ENCODE measurements around the gene SLC49A4.

Gene SLC49A4

DNA sequence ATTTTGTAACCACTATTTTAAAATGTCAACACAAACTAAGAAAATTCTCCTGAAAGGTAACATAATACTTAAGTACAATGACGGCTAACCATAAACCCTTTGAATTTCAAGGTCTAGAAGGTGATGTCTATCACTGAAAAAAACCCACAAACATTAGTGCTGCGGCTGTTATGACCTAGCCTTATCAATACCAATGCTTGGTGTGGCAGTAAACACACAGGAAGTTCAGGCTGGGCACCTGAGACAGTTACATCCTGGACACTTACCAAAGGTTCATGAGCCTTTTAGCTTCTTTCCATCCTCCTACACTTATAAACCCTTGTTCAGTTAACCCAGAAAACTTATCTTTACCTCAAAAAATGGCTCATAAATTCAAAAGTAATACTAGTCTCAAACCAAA lies 7.0 kb upstream of the SLC49A4 start:
- TF ChIP-seq, protein P1, sequence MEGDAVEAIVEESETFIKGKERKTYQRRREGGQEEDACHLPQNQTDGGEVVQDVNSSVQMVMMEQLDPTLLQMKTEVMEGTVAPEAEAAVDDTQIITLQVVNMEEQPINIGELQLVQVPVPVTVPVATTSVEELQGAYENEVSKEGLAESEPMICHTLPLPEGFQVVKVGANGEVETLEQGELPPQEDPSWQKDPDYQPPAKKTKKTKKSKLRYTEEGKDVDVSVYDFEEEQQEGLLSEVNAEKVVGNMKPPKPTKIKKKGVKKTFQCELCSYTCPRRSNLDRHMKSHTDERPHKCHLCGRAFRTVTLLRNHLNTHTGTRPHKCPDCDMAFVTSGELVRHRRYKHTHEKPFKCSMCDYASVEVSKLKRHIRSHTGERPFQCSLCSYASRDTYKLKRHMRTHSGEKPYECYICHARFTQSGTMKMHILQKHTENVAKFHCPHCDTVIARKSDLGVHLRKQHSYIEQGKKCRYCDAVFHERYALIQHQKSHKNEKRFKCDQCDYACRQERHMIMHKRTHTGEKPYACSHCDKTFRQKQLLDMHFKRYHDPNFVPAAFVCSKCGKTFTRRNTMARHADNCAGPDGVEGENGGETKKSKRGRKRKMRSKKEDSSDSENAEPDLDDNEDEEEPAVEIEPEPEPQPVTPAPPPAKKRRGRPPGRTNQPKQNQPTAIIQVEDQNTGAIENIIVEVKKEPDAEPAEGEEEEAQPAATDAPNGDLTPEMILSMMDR (conservative IDR thresholded peaks at IDR 0.05): no peak
- no peak overlapping the region for H3K27ac ChIP-seq

DNA sequence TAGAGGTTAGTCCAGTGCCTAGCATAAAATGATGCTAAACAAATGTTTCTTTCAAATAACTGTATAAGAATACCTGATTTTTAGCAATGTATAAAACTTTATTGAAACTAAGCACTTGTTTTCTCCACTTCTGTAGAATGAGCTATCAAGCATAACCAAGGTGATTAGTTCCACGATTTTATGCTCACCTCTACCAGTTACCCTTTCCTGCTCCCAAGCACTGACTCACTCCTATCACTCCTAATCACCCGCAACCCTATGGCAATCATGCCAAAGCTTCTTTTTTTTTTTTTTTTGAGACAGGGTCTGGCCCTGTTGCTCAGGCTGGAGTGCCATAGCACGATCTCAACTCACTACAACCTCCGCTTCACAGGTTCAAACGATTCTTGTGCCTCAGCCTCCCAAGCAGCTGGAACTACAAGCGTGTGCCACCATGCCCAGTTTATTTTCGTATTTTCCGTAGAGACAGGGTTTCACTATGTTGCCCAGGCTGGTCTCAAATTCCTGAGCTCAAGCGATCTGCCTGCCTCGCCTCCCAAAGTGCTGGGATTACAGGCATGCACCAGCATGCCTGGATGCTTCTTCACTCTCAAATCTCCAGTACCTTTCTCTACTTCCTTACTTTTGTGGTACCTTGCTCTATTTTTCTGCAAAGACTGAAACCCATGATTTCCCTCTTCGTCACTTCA lies 5.1 kb upstream of the SLC49A4 start:
- TF ChIP-seq, protein P1 (conservative IDR thresholded peaks at IDR 0.05): no peak
- H3K27ac ChIP-seq: no peak overlapping the region

DNA sequence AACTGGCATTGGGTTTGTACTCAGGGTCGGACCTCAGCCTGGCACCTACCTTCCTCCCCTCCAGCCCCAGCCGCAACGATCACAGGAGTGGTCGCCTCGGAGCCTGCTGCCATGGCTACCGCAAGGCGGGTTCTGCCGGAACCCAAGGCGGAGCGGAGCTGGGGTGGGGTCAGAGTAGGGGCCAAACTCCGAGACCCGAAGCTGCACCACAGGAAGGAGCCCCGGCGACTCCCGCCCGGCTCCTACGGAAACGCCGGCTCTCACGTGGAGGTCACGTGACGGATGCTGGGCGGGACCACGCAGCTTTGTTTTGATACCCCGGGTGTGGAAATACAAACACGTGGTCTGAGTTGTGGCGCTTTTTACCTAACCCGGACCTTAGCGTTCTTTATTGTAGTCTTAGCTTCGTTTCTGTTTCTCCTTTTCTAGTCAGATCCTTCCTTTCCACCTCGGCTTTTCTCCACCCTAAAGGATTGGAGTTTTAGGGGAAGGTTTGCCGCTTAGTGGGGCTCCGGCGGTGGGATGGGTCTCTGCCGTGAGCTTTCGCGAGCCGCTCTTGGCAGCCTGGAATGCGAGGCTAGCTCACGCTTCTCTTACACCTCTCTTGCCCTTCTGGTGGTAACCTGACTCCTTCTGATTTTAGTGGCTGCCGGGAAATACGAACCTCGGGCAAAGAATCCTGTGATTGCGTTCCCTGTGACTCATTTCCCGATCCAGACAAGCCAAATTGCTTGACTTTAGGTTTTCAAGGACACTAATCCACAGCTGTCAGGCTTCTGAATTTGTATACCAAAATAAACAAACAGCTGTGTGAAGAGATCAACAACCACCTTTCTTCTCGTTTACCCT lies 1.1 kb upstream of the SLC49A4 start, which contains the start of gene HSPBAP1:
HSPBAP1 (minus strand) TSS at position 264 of the 849 bp plus-strand sequence; CDS start at position 113, 151 bp downstream.
- peak within 1 kb of the TSS; percentile 89 for H3K27ac ChIP-seq
- TF ChIP-seq, protein P1 (conservative IDR thresholded peaks at IDR 0.05): no peak

DNA sequence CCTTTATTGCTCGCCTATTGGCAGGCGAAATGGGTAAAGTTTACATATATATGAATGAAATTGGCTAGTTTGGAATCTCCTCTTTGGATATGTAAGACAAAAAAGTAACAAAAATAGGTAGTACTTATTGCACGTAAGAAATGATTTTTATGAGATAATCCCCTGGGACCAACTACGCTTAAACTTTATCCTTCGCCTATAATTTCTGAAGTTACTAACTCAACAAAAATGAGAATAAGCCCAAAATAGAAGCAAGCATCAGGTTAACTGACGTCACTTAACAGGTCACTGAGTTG lies 438 bp upstream of the SLC49A4 start:
- TF ChIP-seq, protein P1 (conservative IDR thresholded peaks at IDR 0.05): no peak
- H3K27ac ChIP-seq: peak overlapping the region; percentile 89

DNA sequence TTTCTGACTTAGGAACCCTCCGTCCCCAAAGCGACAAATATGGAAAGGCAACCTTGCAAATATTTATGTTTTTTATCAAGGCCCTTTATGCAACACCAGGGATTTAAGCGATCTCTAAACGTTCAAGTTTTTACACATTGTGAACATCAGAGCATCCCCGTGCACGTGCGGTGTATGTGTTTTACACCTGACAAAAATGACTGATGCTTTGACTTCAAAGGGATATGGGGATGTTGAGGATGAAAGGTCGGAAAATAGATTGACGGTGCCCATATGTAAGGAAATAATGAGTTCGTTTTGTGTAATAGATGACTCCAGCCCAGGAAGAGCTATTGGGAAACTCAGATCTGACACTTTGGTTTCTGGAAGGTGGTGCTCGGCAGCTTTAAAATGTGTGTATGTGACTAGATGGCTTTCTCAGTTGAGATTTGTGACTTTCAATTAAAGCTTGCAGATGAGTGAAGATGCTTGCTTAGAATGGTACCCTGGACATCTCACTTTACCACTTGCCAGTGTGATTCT lies 866 bp downstream of the SLC49A4 start:
- peak overlapping the region; percentile 89 for H3K27ac ChIP-seq

DNA sequence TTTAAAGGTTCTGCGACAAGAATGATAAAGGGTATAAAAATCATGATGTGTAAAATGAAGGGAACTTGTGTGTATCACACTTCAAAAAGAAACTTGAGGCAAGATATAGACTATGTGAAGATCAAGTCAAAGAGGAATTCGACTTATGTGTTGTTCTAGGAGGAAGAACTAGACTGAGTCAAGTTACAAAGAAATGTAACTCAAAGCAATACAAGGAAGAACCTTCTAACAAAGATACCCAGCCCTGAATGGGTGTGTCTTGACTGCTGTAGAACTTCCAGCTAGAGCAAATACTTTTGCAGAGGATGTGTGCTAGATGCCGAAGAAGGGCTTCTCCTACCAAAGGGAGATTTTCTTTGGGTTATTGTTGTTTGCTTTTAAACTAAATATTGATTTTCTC lies 2.4 kb downstream of the SLC49A4 start:
- no peak overlapping the region for H3K27ac ChIP-seq
- TF ChIP-seq, protein P1 (conservative IDR thresholded peaks at IDR 0.05): no peak

More for the DNA sequence above, 866 bp downstream of the SLC49A4 start:
- TF ChIP-seq, protein P1 (conservative IDR thresholded peaks at IDR 0.05): no peak

DNA sequence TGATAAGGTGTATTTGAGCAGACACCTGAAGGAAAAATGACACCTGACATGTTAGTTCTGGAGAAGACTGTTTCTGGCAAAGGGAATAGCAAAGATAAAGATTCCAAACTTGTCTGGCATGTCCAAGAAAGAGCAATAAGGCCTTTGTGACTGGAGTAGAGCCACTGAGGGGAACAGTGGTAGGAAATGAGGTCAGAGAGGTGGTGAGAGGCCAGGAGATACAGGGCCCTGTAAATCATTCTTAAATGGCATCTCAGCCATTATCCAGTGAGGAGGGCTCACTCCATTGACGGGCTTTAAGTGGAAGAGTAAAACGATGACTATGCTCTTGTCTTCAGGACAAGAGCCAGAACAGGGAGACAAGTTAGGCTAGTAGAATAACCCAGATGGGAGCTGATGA lies 4.5 kb downstream of the SLC49A4 start:
- TF ChIP-seq, protein P1 (conservative IDR thresholded peaks at IDR 0.05): no peak
- H3K27ac ChIP-seq: no peak overlapping the region

All from VCaP (cell line).